HEK293 (cell line): Measurements from ENCODE around the gene ABCA7.

Experiments
- BCL11A ChIP-seq: fragments of 450-650 bp; formaldehyde crosslinking; IDR thresholded peaks from 2 replicates; pipeline ENCODE4 v1.5.1; 2016; ENCODE audit warnings: low read depth, missing biosample characterization, missing genetic modification characterization
- EGR2 ChIP-seq: fragments of 450-650 bp; formaldehyde crosslinking; IDR thresholded peaks from 2 replicates; pipeline ENCODE4 v1.5.1; 2016; ENCODE audit warnings: low read depth, missing biosample characterization, missing genetic modification characterization
- GLI4 ChIP-seq: fragments of 450-650 bp; formaldehyde crosslinking; IDR thresholded peaks from 2 replicates; pipeline ENCODE4 v1.5.1; 2016; ENCODE audit warnings: missing biosample characterization, missing genetic modification characterization
- GLIS1 ChIP-seq: fragments of 450-650 bp; formaldehyde crosslinking; IDR thresholded peaks from 2 replicates; pipeline ENCODE4 v1.5.1; 2016; ENCODE audit warnings: missing biosample characterization, missing genetic modification characterization
- GLIS2 ChIP-seq: fragments of 450-650 bp; formaldehyde crosslinking; IDR thresholded peaks from 2 replicates; pipeline ENCODE4 v1.5.1; 2016; ENCODE audit warnings: missing biosample characterization, missing genetic modification characterization
- ZBTB7A ChIP-seq: fragments of 450-650 bp; formaldehyde crosslinking; IDR thresholded peaks from 2 replicates; pipeline ENCODE4 v1.5.1; 2016; ENCODE audit warnings: low read depth, missing biosample characterization, missing genetic modification characterization
- ZNF10 ChIP-seq: fragments of 450-650 bp; formaldehyde crosslinking; IDR thresholded peaks from 2 replicates; pipeline ENCODE4 v1.5.1; 2017; ENCODE audit warnings: missing biosample characterization, missing genetic modification characterization
- ZNF138 ChIP-seq: fragments of 450-650 bp; formaldehyde crosslinking; IDR thresholded peaks from 2 replicates; pipeline ENCODE4 v1.5.1; 2016; ENCODE audit warnings: missing biosample characterization, missing genetic modification characterization, borderline replicate concordance
- ZNF155 ChIP-seq: fragments of 450-650 bp; formaldehyde crosslinking; IDR thresholded peaks from 2 replicates; pipeline ENCODE4 v1.5.1; 2016; ENCODE audit warnings: missing biosample characterization, missing genetic modification characterization
- ZNF157 ChIP-seq: fragments of 450-650 bp; formaldehyde crosslinking; IDR thresholded peaks from 2 replicates; pipeline ENCODE4 v1.5.1; 2016; ENCODE audit warnings: missing biosample characterization, missing genetic modification characterization
- ZNF184 ChIP-seq: fragments of 450-650 bp; IDR thresholded peaks from 2 replicates; pipeline ENCODE4 v1.5.1; 2018; ENCODE audit warnings: missing biosample characterization, mild to moderate bottlenecking, missing genetic modification characterization
- ZNF19 ChIP-seq: fragments of 450-650 bp; formaldehyde crosslinking; IDR thresholded peaks from 2 replicates; pipeline ENCODE4; 2016; ENCODE audit warnings: missing biosample characterization, missing genetic modification characterization, low read depth
- ZNF2 ChIP-seq: fragments of 450-650 bp; formaldehyde crosslinking; IDR thresholded peaks from 2 replicates; pipeline ENCODE4 v1.5.1; 2016; ENCODE audit warnings: missing biosample characterization, missing genetic modification characterization
- ZNF23 ChIP-seq: fragments of 450-650 bp; formaldehyde crosslinking; IDR thresholded peaks from 2 replicates; pipeline ENCODE4 v1.5.1; 2016; ENCODE audit warnings: missing biosample characterization, missing genetic modification characterization, borderline replicate concordance
- ZNF521 ChIP-seq: fragments of 450-650 bp; formaldehyde crosslinking; IDR thresholded peaks from 2 replicates; pipeline ENCODE4 v1.5.1; 2017; ENCODE audit warnings: missing biosample characterization, mild to moderate bottlenecking, missing genetic modification characterization
- ZNF747 ChIP-seq: fragments of 450-650 bp; formaldehyde crosslinking; IDR thresholded peaks from 2 replicates; pipeline ENCODE4 v1.5.1; 2016; ENCODE audit warnings: missing biosample characterization, missing genetic modification characterization
- ZNF843 ChIP-seq: fragments of 450-650 bp; formaldehyde crosslinking; IDR thresholded peaks from 2 replicates; pipeline ENCODE4 v1.5.1; 2016; ENCODE audit warnings: missing biosample characterization, missing genetic modification characterization
- TF ChIP-seq, protein P1 (sequence below): fragments of 450-650 bp; formaldehyde crosslinking; IDR thresholded peaks from 2 replicates; pipeline ENCODE4 v1.5.1; 2016; ENCODE audit warnings: missing biosample characterization, missing genetic modification characterization
- TF ChIP-seq, protein P2 (sequence below): fragments of 450-650 bp; IDR thresholded peaks from 2 replicates; pipeline ENCODE4 v1.5.1; 2018; ENCODE audit warnings: missing biosample characterization, missing genetic modification characterization
- TF ChIP-seq, protein P3 (sequence below): fragments of 450-650 bp; formaldehyde crosslinking; IDR thresholded peaks from 2 replicates; pipeline ENCODE4 v1.5.1; 2017; ENCODE audit warnings: missing biosample characterization, missing genetic modification characterization
- TF ChIP-seq, protein P4 (sequence below): fragments of 450-650 bp; formaldehyde crosslinking; IDR thresholded peaks from 2 replicates; pipeline ENCODE4 v1.5.1; 2016; ENCODE audit warnings: missing biosample characterization, missing genetic modification characterization
- TF ChIP-seq, protein P5 (sequence below): fragments of 450-650 bp; formaldehyde crosslinking; IDR thresholded peaks from 2 replicates; pipeline ENCODE4 v1.5.1; 2016; ENCODE audit warnings: missing biosample characterization, missing genetic modification characterization
- TF ChIP-seq, protein P6 (sequence below): fragments of 450-650 bp; formaldehyde crosslinking; IDR thresholded peaks from 2 replicates; pipeline ENCODE4 v1.5.1; 2016; ENCODE audit warnings: missing biosample characterization, missing genetic modification characterization

ABCA7 gene

GRCh38 chr19:1041272-1041834 lies 1.4 kb downstream of the ABCA7 start (continued):
- TF ChIP-seq, protein P1, sequence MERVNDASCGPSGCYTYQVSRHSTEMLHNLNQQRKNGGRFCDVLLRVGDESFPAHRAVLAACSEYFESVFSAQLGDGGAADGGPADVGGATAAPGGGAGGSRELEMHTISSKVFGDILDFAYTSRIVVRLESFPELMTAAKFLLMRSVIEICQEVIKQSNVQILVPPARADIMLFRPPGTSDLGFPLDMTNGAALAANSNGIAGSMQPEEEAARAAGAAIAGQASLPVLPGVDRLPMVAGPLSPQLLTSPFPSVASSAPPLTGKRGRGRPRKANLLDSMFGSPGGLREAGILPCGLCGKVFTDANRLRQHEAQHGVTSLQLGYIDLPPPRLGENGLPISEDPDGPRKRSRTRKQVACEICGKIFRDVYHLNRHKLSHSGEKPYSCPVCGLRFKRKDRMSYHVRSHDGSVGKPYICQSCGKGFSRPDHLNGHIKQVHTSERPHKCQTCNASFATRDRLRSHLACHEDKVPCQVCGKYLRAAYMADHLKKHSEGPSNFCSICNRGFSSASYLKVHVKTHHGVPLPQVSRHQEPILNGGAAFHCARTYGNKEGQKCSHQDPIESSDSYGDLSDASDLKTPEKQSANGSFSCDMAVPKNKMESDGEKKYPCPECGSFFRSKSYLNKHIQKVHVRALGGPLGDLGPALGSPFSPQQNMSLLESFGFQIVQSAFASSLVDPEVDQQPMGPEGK (tag by site-specific recombination): peak; percentile 67
- TF ChIP-seq ZNF747 (no peak), GLI4 (tag by site-specific recombination) (no peak), ZNF10 (tag by site-specific recombination) (0 out of 2 replicates have a peak, but pooled peaks have one; percentile 13), ZNF19 (tag by site-specific recombination) (no peak), ZBTB7A (0 out of 2 replicates have a peak, but pooled peaks have one; percentile 14), ZNF157 (tag by site-specific recombination) (no peak), ZNF521 (no peak), GLIS2 (tag by site-specific recombination) (no peak), ZNF184 (tag by site-specific recombination) (no peak), ZNF843 (tag by site-specific recombination) (no peak), ZNF155 (tag by site-specific recombination) (no peak), EGR2 (tag by site-specific recombination) (no peak), ZNF138 (tag by site-specific recombination) (no peak), GLIS1 (peak; percentile 32), ZNF2 (tag by site-specific recombination) (no peak), BCL11A (peak; percentile 48; the same call in 1 of the 2 replicates), ZNF23 (tag by site-specific recombination) (no peak)
- TF ChIP-seq, protein P2, sequence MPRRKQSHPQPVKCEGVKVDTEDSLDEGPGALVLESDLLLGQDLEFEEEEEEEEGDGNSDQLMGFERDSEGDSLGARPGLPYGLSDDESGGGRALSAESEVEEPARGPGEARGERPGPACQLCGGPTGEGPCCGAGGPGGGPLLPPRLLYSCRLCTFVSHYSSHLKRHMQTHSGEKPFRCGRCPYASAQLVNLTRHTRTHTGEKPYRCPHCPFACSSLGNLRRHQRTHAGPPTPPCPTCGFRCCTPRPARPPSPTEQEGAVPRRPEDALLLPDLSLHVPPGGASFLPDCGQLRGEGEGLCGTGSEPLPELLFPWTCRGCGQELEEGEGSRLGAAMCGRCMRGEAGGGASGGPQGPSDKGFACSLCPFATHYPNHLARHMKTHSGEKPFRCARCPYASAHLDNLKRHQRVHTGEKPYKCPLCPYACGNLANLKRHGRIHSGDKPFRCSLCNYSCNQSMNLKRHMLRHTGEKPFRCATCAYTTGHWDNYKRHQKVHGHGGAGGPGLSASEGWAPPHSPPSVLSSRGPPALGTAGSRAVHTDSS (tag by site-specific recombination): peak; percentile 54; the same call in 1 of the 2 replicates
- TF ChIP-seq, protein P3, sequence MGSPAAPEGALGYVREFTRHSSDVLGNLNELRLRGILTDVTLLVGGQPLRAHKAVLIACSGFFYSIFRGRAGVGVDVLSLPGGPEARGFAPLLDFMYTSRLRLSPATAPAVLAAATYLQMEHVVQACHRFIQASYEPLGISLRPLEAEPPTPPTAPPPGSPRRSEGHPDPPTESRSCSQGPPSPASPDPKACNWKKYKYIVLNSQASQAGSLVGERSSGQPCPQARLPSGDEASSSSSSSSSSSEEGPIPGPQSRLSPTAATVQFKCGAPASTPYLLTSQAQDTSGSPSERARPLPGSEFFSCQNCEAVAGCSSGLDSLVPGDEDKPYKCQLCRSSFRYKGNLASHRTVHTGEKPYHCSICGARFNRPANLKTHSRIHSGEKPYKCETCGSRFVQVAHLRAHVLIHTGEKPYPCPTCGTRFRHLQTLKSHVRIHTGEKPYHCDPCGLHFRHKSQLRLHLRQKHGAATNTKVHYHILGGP (tag by site-specific recombination): no peak
- TF ChIP-seq, protein P4, sequence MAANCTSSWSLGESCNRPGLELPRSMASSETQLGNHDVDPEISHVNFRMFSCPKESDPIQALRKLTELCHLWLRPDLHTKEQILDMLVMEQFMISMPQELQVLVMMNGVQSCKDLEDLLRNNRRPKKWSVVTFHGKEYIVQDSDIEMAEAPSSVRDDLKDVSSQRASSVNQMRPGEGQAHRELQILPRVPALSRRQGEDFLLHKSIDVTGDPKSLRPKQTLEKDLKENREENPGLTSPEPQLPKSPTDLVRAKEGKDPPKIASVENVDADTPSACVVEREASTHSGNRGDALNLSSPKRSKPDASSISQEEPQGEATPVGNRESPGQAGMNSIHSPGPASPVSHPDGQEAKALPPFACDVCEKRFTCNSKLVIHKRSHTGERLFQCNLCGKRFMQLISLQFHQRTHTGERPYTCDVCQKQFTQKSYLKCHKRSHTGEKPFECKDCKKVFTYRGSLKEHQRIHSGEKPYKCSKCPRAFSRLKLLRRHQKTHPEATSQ (tag by site-specific recombination): no peak
- TF ChIP-seq, protein P5, sequence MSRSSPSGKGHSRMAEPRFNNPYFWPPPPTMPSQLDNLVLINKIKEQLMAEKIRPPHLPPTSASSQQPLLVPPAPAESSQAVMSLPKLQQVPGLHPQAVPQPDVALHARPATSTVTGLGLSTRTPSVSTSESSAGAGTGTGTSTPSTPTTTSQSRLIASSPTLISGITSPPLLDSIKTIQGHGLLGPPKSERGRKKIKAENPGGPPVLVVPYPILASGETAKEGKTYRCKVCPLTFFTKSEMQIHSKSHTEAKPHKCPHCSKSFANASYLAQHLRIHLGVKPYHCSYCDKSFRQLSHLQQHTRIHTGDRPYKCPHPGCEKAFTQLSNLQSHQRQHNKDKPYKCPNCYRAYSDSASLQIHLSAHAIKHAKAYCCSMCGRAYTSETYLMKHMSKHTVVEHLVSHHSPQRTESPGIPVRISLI (tag by site-specific recombination): no peak
- TF ChIP-seq, protein P6, sequence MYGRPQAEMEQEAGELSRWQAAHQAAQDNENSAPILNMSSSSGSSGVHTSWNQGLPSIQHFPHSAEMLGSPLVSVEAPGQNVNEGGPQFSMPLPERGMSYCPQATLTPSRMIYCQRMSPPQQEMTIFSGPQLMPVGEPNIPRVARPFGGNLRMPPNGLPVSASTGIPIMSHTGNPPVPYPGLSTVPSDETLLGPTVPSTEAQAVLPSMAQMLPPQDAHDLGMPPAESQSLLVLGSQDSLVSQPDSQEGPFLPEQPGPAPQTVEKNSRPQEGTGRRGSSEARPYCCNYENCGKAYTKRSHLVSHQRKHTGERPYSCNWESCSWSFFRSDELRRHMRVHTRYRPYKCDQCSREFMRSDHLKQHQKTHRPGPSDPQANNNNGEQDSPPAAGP (tag by site-specific recombination): 0 out of 2 replicates have a peak, but pooled peaks have one; percentile 9
- TF ChIP-seq, all 188 proteins: peak for 9
